Mesothelial cell of epicardium (in vitro differentiated cells): ENCODE results near the gene ISYNA1. TPM values are rescaled to one million over a fixed set of nuclear protein-coding genes. Genes with fewer than 3 reads are reported as not detected.

Source experiments
- DNase-seq, 2 experiments: peaks; one replicate each; pipeline ENCODE4 v3.0.0; 2021; ENCODE audit warnings: low spot score in 2 of 2; ENCODE audit not compliant: unreplicated experiment in 2 of 2
- H3K27ac Mint-ChIP-seq: 2 replicates; pipeline ENCODE4 v1.8.0; 2021; ENCODE audit warnings: mixed read lengths
- H3K27me3 Mint-ChIP-seq: 2 replicates; pipeline ENCODE4 v1.8.0; 2021; ENCODE audit warnings: low read depth, mixed read lengths
- H3K36me3 Mint-ChIP-seq: 2 replicates; pipeline ENCODE4 v1.8.0; 2021; ENCODE audit warnings: mixed read lengths
- H3K4me1 Mint-ChIP-seq: 2 replicates; pipeline ENCODE4 v1.8.0; 2021; ENCODE audit warnings: mixed read lengths
- H3K4me3 Mint-ChIP-seq: 2 replicates; pipeline ENCODE4 v1.8.0; 2021; ENCODE audit warnings: mild to moderate bottlenecking, moderate library complexity, mixed read lengths
- H3K9me3 Mint-ChIP-seq: 2 replicates; pipeline ENCODE4 v1.8.0; 2021; ENCODE audit warnings: mixed read lengths
- total RNA-seq: library from RNA; stranded (reverse); gene quantifications from 3 replicates; pipeline ENCODE4 v1.2.1, GENCODE V29; 2021
- TF ChIP-seq, protein P1 (sequence below): fragments of 200-600 bp; sonication (generic); IDR thresholded peaks from one replicate; pipeline ENCODE4 v1.5.0; 2021; ENCODE audit warnings: antibody characterized with exemption; ENCODE audit not compliant: unreplicated experiment

The ISYNA1 gene
- total RNA-seq, 1 donor from 2014 or later: 826 TPM

DNA sequence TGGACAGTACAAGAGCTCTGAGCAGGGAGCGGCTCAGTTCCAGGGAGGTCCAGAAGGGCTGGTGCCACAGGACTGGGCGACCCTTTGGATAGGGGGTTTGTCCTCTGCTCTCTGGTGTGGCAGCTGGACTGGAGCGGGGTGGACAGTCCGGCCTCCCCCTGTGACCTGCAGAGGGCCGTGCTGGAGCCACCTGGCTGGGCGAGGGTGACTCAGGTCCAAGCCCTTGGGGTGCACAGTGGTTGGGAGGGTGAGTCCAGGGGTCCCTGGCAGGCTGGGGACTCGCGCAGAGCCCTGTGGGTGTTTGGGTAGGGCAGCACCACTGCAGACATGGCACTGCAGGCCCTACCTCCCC, 11.5 kb downstream of the ISYNA1 start:
- Mint-ChIP-seq H3K27me3 (no peaks in the 10 kb centered on the region), H3K36me3 (no peaks in the 10 kb centered on the region), H3K27ac (no peak overlapping the region), H3K9me3 (no peaks in the 10 kb centered on the region), H3K4me1 (peaks cover 35% of the 10 kb centered on the region), H3K4me3 (no peak overlapping the region)
- TF ChIP-seq, protein P1, sequence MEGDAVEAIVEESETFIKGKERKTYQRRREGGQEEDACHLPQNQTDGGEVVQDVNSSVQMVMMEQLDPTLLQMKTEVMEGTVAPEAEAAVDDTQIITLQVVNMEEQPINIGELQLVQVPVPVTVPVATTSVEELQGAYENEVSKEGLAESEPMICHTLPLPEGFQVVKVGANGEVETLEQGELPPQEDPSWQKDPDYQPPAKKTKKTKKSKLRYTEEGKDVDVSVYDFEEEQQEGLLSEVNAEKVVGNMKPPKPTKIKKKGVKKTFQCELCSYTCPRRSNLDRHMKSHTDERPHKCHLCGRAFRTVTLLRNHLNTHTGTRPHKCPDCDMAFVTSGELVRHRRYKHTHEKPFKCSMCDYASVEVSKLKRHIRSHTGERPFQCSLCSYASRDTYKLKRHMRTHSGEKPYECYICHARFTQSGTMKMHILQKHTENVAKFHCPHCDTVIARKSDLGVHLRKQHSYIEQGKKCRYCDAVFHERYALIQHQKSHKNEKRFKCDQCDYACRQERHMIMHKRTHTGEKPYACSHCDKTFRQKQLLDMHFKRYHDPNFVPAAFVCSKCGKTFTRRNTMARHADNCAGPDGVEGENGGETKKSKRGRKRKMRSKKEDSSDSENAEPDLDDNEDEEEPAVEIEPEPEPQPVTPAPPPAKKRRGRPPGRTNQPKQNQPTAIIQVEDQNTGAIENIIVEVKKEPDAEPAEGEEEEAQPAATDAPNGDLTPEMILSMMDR: no peak
- no peak for DNase-seq

DNA sequence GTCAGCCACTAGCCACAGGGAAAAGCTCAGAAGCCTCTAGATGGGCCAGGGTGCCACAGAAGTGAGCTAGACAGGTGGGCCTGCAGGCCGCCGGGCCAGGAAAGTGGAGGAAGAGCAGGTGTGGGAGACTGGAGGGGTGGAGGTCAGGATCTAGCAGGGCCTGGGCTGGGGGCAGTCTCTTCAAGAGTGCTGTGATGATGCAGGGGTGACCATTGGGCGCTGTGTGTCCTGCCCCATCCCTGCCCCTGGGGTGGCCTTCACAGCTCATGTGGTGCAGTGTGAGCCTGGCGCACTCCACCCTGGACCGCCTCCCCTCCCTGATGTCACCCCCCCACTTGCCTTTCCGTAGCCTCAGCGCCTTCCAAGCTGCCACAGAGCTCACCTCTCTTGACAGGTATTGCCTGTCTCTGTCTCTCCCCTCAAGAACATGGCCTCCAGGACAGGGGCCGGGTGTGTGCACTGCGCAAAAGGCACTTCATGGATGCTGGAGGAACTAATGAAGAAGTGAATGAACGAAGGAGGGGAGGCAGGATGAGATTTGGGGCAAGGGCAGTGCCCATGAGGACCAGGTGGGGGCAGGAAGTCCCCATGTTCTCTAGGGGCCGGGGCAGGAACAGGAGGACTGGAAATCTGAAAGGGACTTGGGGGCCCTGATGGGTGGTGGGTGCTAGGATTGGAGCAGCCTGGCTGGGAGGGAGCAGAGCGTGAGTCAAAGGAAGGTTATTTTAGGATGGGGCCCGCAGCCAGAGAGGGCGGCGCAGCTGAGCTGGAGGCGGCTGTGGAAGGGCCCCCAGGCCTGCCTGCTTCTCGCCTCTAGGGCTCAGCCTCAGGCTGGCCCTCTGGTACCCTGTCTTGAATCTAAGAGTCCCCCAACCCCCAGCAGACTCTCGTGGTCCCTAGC, 12.2 kb downstream of the ISYNA1 start:
- Mint-ChIP-seq H3K4me1 (peaks cover 42% of the 10 kb centered on the region), H3K27me3 (no peaks in the 10 kb centered on the region), H3K27ac (peak overlapping the region; percentile 3), H3K36me3 (no peaks in the 10 kb centered on the region), H3K9me3 (no peaks in the 10 kb centered on the region), H3K4me3 (no peak overlapping the region)
- DNase-seq: no peak
- TF ChIP-seq, protein P1: no peak

DNA sequence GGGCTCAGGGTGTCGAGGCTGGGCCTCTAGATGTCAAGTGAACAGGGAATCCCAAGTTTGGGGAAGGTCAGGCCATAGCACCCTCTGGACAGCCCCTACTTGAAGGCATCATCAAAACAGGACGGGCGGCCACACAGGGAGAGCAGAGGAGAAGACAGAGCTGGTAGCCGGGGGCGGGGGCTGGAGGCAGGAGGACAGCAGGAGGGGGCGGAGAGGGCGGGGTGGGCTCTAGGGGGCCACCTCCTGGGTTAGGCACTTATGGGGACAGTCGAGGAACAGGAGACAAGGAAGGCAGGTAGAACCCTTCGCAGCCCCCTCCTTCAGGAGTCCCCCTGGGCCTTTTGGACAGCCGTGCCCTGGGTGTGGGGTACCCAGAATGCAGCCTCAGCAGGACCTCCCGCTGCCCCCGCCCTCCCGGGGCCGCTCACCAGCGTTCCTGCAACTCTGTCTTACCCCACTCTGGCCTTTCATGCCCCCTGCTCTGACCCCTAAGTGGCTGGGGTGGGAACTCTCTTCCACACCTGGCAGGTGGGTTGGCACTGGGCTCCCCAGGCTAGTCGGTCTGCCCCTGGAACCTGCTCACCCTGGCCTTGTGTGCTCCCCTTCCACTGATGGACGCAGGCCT, 12.9 kb downstream of the ISYNA1 start:
- Mint-ChIP-seq H3K9me3 (no peaks in the 10 kb centered on the region), H3K27ac (no peak overlapping the region), H3K36me3 (no peaks in the 10 kb centered on the region), H3K4me1 (peaks cover 44% of the 10 kb centered on the region), H3K4me3 (no peak overlapping the region), H3K27me3 (no peaks in the 10 kb centered on the region)
- DNase-seq: no peak
- TF ChIP-seq, protein P1: no peak

DNA sequence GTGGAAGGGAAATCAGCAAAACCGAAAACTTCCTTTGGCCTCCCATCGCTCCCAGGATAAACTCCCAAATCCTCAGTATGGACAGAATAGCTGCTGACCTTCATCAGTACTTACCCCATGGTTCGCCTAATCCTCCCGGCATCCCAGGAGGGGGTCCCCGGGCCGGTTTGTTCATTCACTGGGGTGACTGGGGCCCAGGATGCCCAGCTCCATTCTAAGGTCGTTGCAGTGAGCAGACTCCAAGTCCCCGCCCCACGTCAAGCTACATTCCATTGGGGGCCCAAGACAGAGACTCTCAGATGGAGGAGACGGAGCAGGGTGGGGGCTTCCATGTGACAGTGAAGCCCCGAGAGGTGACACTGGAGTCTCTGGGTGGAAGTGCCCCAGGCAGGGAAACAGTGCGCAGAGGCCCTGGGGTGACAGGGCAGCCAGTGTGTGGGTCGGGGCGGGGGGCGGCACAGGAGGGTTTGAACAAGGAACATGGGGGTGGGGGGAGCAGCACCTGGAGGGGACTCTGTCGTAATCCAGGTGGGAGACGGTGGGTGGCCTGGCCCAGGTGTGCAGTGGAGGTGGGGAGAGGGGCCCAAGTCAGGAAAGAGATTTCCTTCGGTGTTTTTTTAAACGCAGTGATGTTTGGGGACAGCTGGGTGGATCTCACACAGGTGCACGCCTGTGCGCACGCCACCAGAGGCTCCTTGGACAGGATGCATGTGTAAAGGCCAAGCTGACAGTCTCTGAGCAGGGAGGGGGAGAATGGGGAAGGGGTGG, 13.6 kb downstream of the ISYNA1 start:
- no peak overlapping the region for H3K4me3 Mint-ChIP-seq

More for the DNA sequence above, 13.6 kb downstream of the ISYNA1 start:
- TF ChIP-seq, protein P1: no peak
- no peaks in the 10 kb centered on the region for H3K36me3 Mint-ChIP-seq
- H3K9me3 Mint-ChIP-seq: no peaks in the 10 kb centered on the region
- peaks cover 39% of the 10 kb centered on the region for H3K4me1 Mint-ChIP-seq
- no peaks in the 10 kb centered on the region for H3K27me3 Mint-ChIP-seq
- no peak for DNase-seq
- peak overlapping the region; percentile 64 for H3K27ac Mint-ChIP-seq
